ENCODE results near the gene TTBK1.

DNA sequence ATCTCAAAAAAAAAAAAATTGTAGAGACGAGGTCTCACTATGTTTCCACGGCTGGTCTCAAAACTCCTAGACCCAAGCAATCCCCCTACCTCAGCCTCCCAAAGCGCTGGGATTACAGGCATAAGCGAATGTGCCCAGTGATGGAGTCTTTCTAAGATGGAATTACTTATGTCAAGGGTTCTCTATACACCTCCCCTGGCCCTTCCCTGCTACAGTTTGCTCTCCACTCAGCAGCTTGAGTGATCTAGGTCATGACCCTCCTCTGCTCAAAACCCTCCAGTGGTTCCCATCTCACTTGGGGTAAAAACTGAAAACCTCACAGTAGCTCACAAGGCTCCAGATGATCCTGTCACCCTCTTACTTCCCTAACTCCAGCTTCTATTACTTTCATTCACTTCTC lies 12.2 kb upstream of the TTBK1 start:
- TF ChIP-seq, protein P1, sequence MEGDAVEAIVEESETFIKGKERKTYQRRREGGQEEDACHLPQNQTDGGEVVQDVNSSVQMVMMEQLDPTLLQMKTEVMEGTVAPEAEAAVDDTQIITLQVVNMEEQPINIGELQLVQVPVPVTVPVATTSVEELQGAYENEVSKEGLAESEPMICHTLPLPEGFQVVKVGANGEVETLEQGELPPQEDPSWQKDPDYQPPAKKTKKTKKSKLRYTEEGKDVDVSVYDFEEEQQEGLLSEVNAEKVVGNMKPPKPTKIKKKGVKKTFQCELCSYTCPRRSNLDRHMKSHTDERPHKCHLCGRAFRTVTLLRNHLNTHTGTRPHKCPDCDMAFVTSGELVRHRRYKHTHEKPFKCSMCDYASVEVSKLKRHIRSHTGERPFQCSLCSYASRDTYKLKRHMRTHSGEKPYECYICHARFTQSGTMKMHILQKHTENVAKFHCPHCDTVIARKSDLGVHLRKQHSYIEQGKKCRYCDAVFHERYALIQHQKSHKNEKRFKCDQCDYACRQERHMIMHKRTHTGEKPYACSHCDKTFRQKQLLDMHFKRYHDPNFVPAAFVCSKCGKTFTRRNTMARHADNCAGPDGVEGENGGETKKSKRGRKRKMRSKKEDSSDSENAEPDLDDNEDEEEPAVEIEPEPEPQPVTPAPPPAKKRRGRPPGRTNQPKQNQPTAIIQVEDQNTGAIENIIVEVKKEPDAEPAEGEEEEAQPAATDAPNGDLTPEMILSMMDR (IDR thresholded peaks at IDR 0.05 in 2 of 3, conservative IDR thresholded peaks at IDR 0.05 in 1 of 3; ENCODE audit: control insufficient read depth in 2 of 3, extremely low read depth in 1 of 3, insufficient read depth in 1 of 3, low read depth in 3 of 3, low read length in 3 of 3) = no peak
- TF ChIP-seq EP300 (IDR thresholded peaks at IDR 0.05; ENCODE audit: borderline replicate concordance in 1 of 2, control insufficient read depth in 1 of 2, low read depth in 2 of 2, low read length in 2 of 2) = no peak
- TF ChIP-seq SMC3 (IDR thresholded peaks at IDR 0.05; ENCODE audit: borderline replicate concordance, low read length) = no peak
- TF ChIP-seq POLR2AphosphoS2 (IDR thresholded peaks at IDR 0.05; ENCODE audit: low read depth, low read length) = no peak
- no peak for TF ChIP-seq DPF2 (IDR thresholded peaks at IDR 0.05)
- TF ChIP-seq RAD21 (IDR thresholded peaks at IDR 0.05; ENCODE audit: insufficient read depth, low read depth, low read length) = no peak
- TF ChIP-seq, protein P2, sequence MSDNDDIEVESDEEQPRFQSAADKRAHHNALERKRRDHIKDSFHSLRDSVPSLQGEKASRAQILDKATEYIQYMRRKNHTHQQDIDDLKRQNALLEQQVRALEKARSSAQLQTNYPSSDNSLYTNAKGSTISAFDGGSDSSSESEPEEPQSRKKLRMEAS (IDR thresholded peaks at IDR 0.05; ENCODE audit: low read depth, low read length) = no peak
- no peak for TF ChIP-seq CEBPB (IDR thresholded peaks at IDR 0.05; ENCODE audit: borderline replicate concordance in 1 of 2, low read depth in 2 of 2, low read length in 2 of 2)
- TF ChIP-seq CREB1 (IDR thresholded peaks at IDR 0.05; ENCODE audit: low read depth) = no peak
- TF ChIP-seq BCL11A (IDR thresholded peaks at IDR 0.05; ENCODE audit: low read depth, low read length) = no peak
- no peak for TF ChIP-seq HDAC2 (IDR thresholded peaks at IDR 0.05)
- no peak for TF ChIP-seq POLR2AphosphoS5 (IDR thresholded peaks at IDR 0.05; ENCODE audit: low read length)
- TF ChIP-seq RCOR1 (conservative IDR thresholded peaks at IDR 0.05; ENCODE audit: low read depth, low read length) = no peak

All from GM12878 (cell line).